Bronchial epithelial cell (primary cell): Measurements from ENCODE around the gene RAB11FIP4. TPM values are rescaled to one million over a fixed set of nuclear protein-coding genes. Genes with fewer than 3 reads are reported as not detected.

Source experiments
- DNase-seq: peaks from one replicate; pipeline ENCODE4 v3.0.0-alpha.2; 2010; ENCODE audit warnings: low read depth
- FAIRE-seq: peaks from 2 replicates; lab custom pipeline; 2011; peaks lifted over from hg19 to GRCh38; lab: Jason Lieb, UNC
- H3K27me3 ChIP-seq: 2 replicates; pipeline ENCODE4 v1.5.1; 2011; ENCODE audit warnings: low read length; ENCODE audit not compliant: control insufficient read depth, insufficient read depth
- H3K36me3 ChIP-seq: 2 replicates; pipeline ENCODE4 v1.5.1; 2011; ENCODE audit warnings: low read length; ENCODE audit not compliant: control insufficient read depth, insufficient read depth
- H3K4me3 ChIP-seq: 2 replicates; pipeline ENCODE4 v1.5.1; 2011; ENCODE audit warnings: mild to moderate bottlenecking, low read depth, low read length, control low read depth
- total RNA-seq: library from RNA; depleted of rRNA; stranded (reverse); fragments of >200 nt; gene quantifications from 2 replicates; pipeline ENCODE4 v1.2.1, GENCODE V29; 2014
- TF ChIP-seq, protein P1 (sequence below): IDR thresholded peaks from 2 replicates; pipeline ENCODE4 v1.5.1; 2011; ENCODE audit warnings: mild to moderate bottlenecking, moderate library complexity, low read length, control low read depth, inconsistent platforms; ENCODE audit not compliant: insufficient read depth, severe bottlenecking

The RAB11FIP4 gene
- total RNA-seq, 1 donor from 2014 or later, result 17.6 TPM

DNA sequence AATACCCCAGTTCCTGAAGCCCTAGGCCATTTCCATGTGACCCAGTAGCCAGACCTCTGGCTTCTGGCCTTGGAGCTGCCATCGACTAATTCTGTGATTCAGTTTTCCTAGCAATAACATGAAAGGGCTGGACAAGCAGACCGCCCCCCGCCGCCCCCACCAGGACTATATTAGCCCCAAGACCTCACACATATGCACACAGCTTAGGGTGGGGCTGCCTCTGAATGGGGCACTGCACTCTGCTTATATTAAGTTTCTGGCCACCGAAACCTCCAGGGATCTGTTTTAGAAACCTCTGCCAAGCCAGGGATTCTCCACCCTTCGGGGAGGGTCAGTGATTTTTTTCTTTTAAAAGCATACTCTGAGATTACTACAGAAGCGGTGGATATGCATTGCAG, 2.3 kb downstream of the RAB11FIP4 start:
- FAIRE-seq (no peak), DNase-seq (no peak)
- TF ChIP-seq, protein P1, sequence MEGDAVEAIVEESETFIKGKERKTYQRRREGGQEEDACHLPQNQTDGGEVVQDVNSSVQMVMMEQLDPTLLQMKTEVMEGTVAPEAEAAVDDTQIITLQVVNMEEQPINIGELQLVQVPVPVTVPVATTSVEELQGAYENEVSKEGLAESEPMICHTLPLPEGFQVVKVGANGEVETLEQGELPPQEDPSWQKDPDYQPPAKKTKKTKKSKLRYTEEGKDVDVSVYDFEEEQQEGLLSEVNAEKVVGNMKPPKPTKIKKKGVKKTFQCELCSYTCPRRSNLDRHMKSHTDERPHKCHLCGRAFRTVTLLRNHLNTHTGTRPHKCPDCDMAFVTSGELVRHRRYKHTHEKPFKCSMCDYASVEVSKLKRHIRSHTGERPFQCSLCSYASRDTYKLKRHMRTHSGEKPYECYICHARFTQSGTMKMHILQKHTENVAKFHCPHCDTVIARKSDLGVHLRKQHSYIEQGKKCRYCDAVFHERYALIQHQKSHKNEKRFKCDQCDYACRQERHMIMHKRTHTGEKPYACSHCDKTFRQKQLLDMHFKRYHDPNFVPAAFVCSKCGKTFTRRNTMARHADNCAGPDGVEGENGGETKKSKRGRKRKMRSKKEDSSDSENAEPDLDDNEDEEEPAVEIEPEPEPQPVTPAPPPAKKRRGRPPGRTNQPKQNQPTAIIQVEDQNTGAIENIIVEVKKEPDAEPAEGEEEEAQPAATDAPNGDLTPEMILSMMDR, result no peak
- Histone ChIP-seq H3K27me3 (peaks cover 28% of the 10 kb centered on the region), H3K36me3 (no peaks in the 10 kb centered on the region), H3K4me3 (no peak overlapping the region)

DNA sequence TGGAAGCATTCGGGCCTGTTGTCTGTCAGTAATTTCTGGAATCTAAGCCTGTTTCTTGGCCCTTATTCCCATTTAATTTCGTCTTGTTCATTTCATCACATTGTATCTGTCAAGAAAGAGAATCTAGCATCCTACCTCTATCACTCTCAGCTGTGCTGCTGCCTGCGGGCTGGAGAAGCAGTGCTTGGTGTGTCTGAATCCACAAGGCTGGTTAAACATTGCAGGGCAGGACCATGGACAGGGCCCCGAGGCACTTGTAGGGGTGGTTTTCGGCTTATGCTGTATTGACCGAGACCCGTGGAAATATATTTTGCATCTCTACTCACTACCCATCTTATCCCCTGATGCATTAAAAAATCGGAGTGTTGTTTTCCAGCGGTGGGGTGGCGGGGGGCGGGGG, 3.1 kb downstream of the RAB11FIP4 start:
- Histone ChIP-seq H3K36me3 (no peaks in the 10 kb centered on the region), H3K27me3 (peaks cover 23% of the 10 kb centered on the region), H3K4me3 (no peak overlapping the region)
- peak; percentile 45 for DNase-seq
- no peak for FAIRE-seq
- TF ChIP-seq, protein P1, result no peak

- TF ChIP-seq, protein P1, result no peak
- DNase-seq (no peak), FAIRE-seq (no peak)
- peaks cover 7% of the 10 kb centered on the region for H3K27me3 ChIP-seq
- no peak overlapping the region for H3K4me3 ChIP-seq
- no peaks in the 10 kb centered on the region for H3K36me3 ChIP-seq
These were observed 5.9 kb downstream of the RAB11FIP4 start for GRCh38 chr17:31397256-31397939.

DNA sequence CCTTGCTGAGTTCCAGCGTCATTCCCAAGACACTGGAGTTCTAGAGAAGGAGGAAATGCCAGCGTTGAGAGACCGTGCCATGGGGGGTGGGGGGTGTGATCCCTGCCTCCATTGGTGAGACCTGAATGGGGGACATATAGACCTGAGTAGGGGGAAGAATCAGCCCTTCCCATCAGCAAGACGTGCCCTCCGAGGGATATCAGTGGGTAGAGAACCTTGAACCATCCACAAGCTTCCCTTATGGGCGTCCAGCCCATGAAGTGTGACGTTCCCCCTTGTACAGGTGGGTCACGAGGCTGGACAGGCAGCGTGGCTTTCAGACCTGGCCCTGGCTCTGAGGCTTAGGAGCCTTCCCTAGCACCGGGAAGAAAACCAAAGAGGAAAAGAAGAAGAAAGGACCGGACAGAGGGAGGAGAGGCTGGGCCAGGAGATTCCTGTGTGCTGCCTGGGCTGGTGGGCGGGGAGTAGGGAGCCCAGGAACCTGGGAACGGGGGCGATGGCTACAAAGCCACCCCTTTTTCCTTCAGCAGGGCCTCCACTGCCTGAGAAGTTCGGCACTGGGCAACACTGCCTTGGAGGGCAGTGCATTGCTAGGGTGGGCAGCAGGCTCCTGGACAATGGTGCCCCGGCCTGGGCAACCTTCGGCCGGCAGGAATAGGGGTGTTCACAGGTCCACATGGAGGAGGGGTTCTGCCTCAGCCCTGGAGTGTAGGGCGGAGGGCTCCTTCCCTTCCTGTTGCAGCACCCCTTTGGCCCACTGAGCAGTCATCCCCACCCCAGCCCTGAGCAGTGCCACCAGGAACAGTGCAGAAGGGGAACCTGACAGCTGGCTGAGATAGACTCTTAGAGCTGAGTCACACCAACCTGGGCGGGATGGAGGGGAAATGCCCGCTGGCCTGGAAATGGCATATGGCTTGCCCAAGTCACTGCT, 7.2 kb downstream of the RAB11FIP4 start:
- Histone ChIP-seq H3K27me3 (peaks cover 3% of the 10 kb centered on the region), H3K4me3 (no peak overlapping the region), H3K36me3 (no peaks in the 10 kb centered on the region)
- DNase-seq (no peak), FAIRE-seq (no peak)
- TF ChIP-seq, protein P1, result no peak

DNA sequence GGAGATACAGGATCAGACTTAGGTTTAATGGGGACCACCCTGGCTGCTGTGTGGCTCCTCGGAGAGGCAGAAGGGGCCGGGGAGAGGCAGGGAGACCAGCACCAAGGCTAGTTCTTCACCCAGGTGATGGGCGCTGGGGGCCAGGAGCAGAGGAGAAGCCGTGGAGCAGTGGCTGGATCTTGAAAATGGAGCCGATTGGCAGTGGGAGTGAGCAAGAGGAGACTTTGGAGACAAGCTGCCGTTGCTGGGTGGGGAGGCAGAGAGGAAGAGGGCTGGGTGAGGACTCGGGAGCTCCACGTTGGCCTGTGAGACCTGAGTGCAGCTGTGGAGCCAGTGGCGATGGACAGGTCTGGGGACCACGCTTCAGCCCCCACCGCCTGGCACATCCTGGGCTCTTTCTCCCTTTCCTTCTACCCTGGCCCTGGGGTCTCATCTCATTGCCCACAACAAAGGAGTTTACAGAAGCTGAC, 9.0 kb downstream of the RAB11FIP4 start:
- DNase-seq, result no peak
- TF ChIP-seq, protein P1, result no peak
- no peak overlapping the region for H3K4me3 ChIP-seq

More for the DNA sequence above, 9.0 kb downstream of the RAB11FIP4 start:
- no peaks in the 10 kb centered on the region for H3K27me3 ChIP-seq
- no peaks in the 10 kb centered on the region for H3K36me3 ChIP-seq
- no peak for FAIRE-seq
